IMR-90 (cell line): ENCODE results near the gene ARMC9. TPM values are rescaled to one million over a fixed set of nuclear protein-coding genes. Genes with fewer than 3 reads are reported as not detected.

Experiments
- ATAC-seq: fragments of 200-7000 bp; cut with Tn5 transposase; 2 replicates; pipeline ENCODE4 v1.9.1; 2020; ENCODE audit warnings: low read depth, mild to moderate bottlenecking, moderate library complexity
- BruUV-seq: library from RNA; stranded (reverse); fragments of 400-500 nt; replicated peaks from 2 replicates; lab custom pipeline; 2021; lab: Mats Ljungman, UMichigan
- CTCF ChIA-PET: fragments of 300-600 bp; formaldehyde crosslinking; extraction: SDS; loops from one replicate; lab custom pipeline; 2021; ENCODE audit warnings: antibody characterized with exemption; lab: Yijun Ruan, JAX
- POLR2A ChIA-PET: fragments of 300-600 bp; sonication (Branson Sonifier 250); formaldehyde crosslinking; loops from one replicate; lab custom pipeline; 2022; ENCODE audit warnings: antibody characterized with exemption; ENCODE audit not compliant: unreplicated experiment; lab: Charles Lee
- DNase-seq: peaks from one replicate; pipeline ENCODE4 v3.0.0; 2013
- H2AFZ ChIP-seq: replicated peaks from 2 replicates; pipeline ENCODE3; 2013; ENCODE audit warnings: low read length, mild to moderate bottlenecking; ENCODE audit not compliant: poor library complexity
- H2AK5ac ChIP-seq: 2 replicates; pipeline ENCODE4 v1.6.1; 2013; ENCODE audit warnings: low read depth, low read length, inconsistent platforms
- H2AK9ac ChIP-seq: replicated peaks from 2 replicates; pipeline ENCODE3; 2013; ENCODE audit warnings: mild to moderate bottlenecking, low read depth, low read length, moderate library complexity; ENCODE audit not compliant: poor library complexity
- H2BK120ac ChIP-seq: 2 replicates; pipeline ENCODE4 v1.6.1; 2013; ENCODE audit warnings: low read depth, low read length, inconsistent platforms
- H2BK15ac ChIP-seq: 3 replicates; pipeline ENCODE4 v1.6.1; 2013; ENCODE audit warnings: low read depth, low read length, inconsistent platforms
- H2BK20ac ChIP-seq: 2 replicates; pipeline ENCODE4 v1.6.1; 2013; ENCODE audit warnings: low read depth, mild to moderate bottlenecking, inconsistent platforms, low read length, moderate library complexity
- H2BK5ac ChIP-seq: 2 replicates; pipeline ENCODE4 v1.6.1; 2013; ENCODE audit warnings: mild to moderate bottlenecking, low read depth, low read length, inconsistent platforms; ENCODE audit not compliant: poor library complexity, severe bottlenecking
- H3K14ac ChIP-seq: replicated peaks from 2 replicates; pipeline ENCODE4 v1.6.1; 2013; ENCODE audit warnings: low read depth, low read length, inconsistent platforms
- H3K18ac ChIP-seq: 2 replicates; pipeline ENCODE4 v1.6.1; 2013; ENCODE audit warnings: low read depth, low read length, control low read depth
- H3K23ac ChIP-seq: 2 replicates; pipeline ENCODE4 v1.6.1; 2013; ENCODE audit warnings: low read depth, low read length, inconsistent platforms
- H3K27ac ChIP-seq: 2 replicates; pipeline ENCODE4 v1.5.1; 2013; ENCODE audit warnings: mild to moderate bottlenecking, control low read depth, low read length; ENCODE audit not compliant: insufficient read depth
- H3K27me3 ChIP-seq: 2 replicates; pipeline ENCODE4 v1.6.1; 2013; ENCODE audit warnings: low read length; ENCODE audit not compliant: control insufficient read depth, insufficient read depth
- H3K36me3 ChIP-seq: 2 replicates; pipeline ENCODE4 v1.6.1; 2013; ENCODE audit warnings: low read length, mixed read lengths; ENCODE audit not compliant: control insufficient read depth, insufficient read depth
- H3K4ac ChIP-seq: 2 replicates; pipeline ENCODE4 v1.6.1; 2013; ENCODE audit warnings: low read depth, low read length, inconsistent platforms
- H3K4me1 ChIP-seq: 2 replicates; pipeline ENCODE4 v1.6.1; 2013; ENCODE audit warnings: low read length, mixed read lengths; ENCODE audit not compliant: control insufficient read depth, insufficient read depth
- H3K4me2 ChIP-seq: 2 replicates; pipeline ENCODE4 v1.6.1; 2013; ENCODE audit warnings: low read depth, mild to moderate bottlenecking, control low read depth, low read length, moderate library complexity
- H3K4me3 ChIP-seq: 2 replicates; pipeline ENCODE4 v1.5.1; 2013; ENCODE audit warnings: low read depth, mild to moderate bottlenecking, control low read depth, low read length, moderate library complexity; ENCODE audit not compliant: insufficient read depth
- H3K56ac ChIP-seq: 2 replicates; pipeline ENCODE4 v1.6.1; 2013; ENCODE audit warnings: low read length, inconsistent platforms; ENCODE audit not compliant: insufficient read depth; ENCODE audit errors: extremely low read depth
- H3K79me1 ChIP-seq, 2 experiments: 2 replicates each; pipeline ENCODE4 v1.6.1; 2013; ENCODE audit warnings: low read length in 2 of 2, inconsistent platforms in 1 of 2, low read depth in 1 of 2
- H3K9ac ChIP-seq: 2 replicates; pipeline ENCODE4 v1.6.1; 2013; ENCODE audit warnings: low read depth, low read length, control low read depth
- H3K9me1 ChIP-seq: 2 replicates; pipeline ENCODE4 v1.6.1; 2013; ENCODE audit warnings: low read length, inconsistent platforms; ENCODE audit not compliant: insufficient read depth
- H3K9me3 ChIP-seq: 2 replicates; pipeline ENCODE4 v1.6.1; 2013; ENCODE audit warnings: low read length; ENCODE audit not compliant: control insufficient read depth, insufficient read depth
- H4K20me1 ChIP-seq: 2 replicates; pipeline ENCODE4 v1.6.1; 2013; ENCODE audit warnings: low read length, inconsistent platforms; ENCODE audit not compliant: insufficient read depth
- H4K5ac ChIP-seq: 2 replicates; pipeline ENCODE4 v1.6.1; 2013; ENCODE audit warnings: mild to moderate bottlenecking, low read depth, low read length, control low read depth
- H4K8ac ChIP-seq, 2 experiments: 2 replicates each; pipeline ENCODE4 v1.6.1; 2013; ENCODE audit warnings: low read depth in 2 of 2, low read length in 2 of 2, control low read depth in 1 of 2, inconsistent platforms in 1 of 2
- H4K91ac ChIP-seq: 2 replicates; pipeline ENCODE4 v1.6.1; 2013; ENCODE audit warnings: low read depth, low read length, inconsistent platforms; ENCODE audit not compliant: insufficient read depth
- CEBPB ChIP-seq: IDR thresholded peaks from 2 replicates; pipeline ENCODE4 v1.6.1; 2012; ENCODE audit warnings: low read depth, low read length, improper control_type of control experiment
- FOS ChIP-seq: fragments of 150-350 bp; IDR thresholded peaks from 2 replicates; pipeline ENCODE4 v1.6.1; 2016; ENCODE audit warnings: low read depth, low read length
- MAFK ChIP-seq: IDR thresholded peaks from 2 replicates; pipeline ENCODE4 v1.6.1; 2012; ENCODE audit warnings: low read depth, low read length, improper control_type of control experiment
- MAZ ChIP-seq: IDR thresholded peaks from 2 replicates; pipeline ENCODE4 v1.6.1; 2012; ENCODE audit warnings: low read depth, mild to moderate bottlenecking, low read length, improper control_type of control experiment, moderate library complexity, borderline replicate concordance
- WGBS, 2 experiments: methylation state at CpG; one replicate each; pipeline versions ENCODE4 v1.1.5 to v1.1.7; 2013; ENCODE audit warnings: missing lambda C conversion rate in 2 of 2; ENCODE audit not compliant: insufficient read length in 1 of 2; ENCODE audit errors: extremely low coverage in 2 of 2; 5-methylcytosine and 5-hydroxymethylcytosine counted together
- dilution Hi-C: fragments of 300-500 bp; cut with HindIII; formaldehyde crosslinking; loops from one replicate; pipeline ENCODE4 v1.14.3; 2018; ENCODE audit warnings: low sequenced_read_pairs; ENCODE audit not compliant: unreplicated experiment
- in situ Hi-C: fragments of 300-500 bp; cut with MboI; formaldehyde crosslinking; loops from 3 replicates; pipeline ENCODE4 v1.14.3; 2019; ENCODE audit warnings: low sequenced_read_pairs, inconsistent platforms, mixed read lengths
- intact Hi-C: fragments of 100-400 bp; cut with micrococcal nuclease; formaldehyde crosslinking; loops from 2 replicates; pipeline ENCODE4 v1.10.0; 2022
- polyA plus RNA-seq, 3 experiments: library from polyadenylated mRNA; depleted of rRNA; stranded (reverse); fragments of >200 nt; gene quantifications; 2 replicates each; pipeline ENCODE4 v1.2.3, GENCODE V29; 2012; ENCODE audit warnings: low replicate concordance in 1 of 3
- total RNA-seq: library from RNA; depleted of rRNA; stranded (reverse); fragments of >200 nt; gene quantifications from 2 replicates; pipeline ENCODE4 v1.2.3, GENCODE V29; 2012

Gene ARMC9
- total and polyA plus RNA-seq, 2 of the 4 experiments (the other 2 are of a cell fraction) = 36.0 to 46.6 TPM

DNA sequence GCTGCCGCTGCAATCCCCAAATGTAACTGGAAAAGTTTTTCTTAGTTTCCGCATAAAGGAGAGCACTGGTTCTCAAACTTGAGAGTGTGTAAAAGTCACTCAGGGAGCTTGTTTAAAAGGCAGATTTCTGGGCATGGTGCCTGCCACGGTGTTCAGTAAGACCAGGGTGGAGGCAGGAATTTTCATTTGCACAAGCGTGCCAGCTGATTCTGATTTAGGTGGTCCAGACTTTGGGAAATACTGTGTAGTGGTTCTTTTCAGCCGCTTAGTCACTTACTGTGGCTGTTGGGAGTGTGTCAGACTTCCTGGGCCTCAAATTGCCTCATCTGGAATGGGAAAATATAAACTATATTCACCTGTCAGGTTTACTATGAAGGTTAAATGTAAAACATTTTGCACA, 788 bp downstream of the ARMC9 start:
- Histone ChIP-seq H3K9ac (peak overlapping the region; percentile 94), H3K4me3 (peak overlapping the region; percentile 95), H3K4me2 (peak overlapping the region; percentile 99), H2BK120ac (peak overlapping the region; percentile 65; the same call in 1 of the 2 replicates), H3K14ac (peak overlapping the region; percentile 91), H3K27ac (peak overlapping the region; percentile 92), H3K9me1 (peaks cover 22% of the 10 kb centered on the region), H2AK5ac (peak overlapping the region; percentile 83; the same call in 1 of the 2 replicates), H3K56ac (peak overlapping the region; percentile 83; the same call in 1 of the 2 replicates), H3K27me3 (no peaks in the 10 kb centered on the region), H2AFZ (peak overlapping the region; percentile 97), H3K4me1 (peaks cover 9% of the 10 kb centered on the region; the same call in 1 of the 2 replicates), H3K18ac (peak overlapping the region; percentile 82), H4K5ac (peak overlapping the region; percentile 85; the same call in 1 of the 2 replicates), H2AK9ac (peak overlapping the region; percentile 87), H3K36me3 (peaks cover 7% of the 10 kb centered on the region; the same call in 1 of the 2 replicates), H4K8ac (peak overlapping the region; percentile 75 to 79; a peak in 3 of 4 replicates), H2BK5ac (peak overlapping the region; percentile 71), H2BK15ac (peak overlapping the region; percentile 63; the same call in 1 of the 3 replicates), H3K23ac (peak overlapping the region; percentile 65), H3K4ac (peak overlapping the region; percentile 84), H2BK20ac (peak overlapping the region; percentile 50), H4K91ac (peak overlapping the region; percentile 72), H3K9me3 (no peaks in the 10 kb centered on the region), H4K20me1 (peaks cover 11% of the 10 kb centered on the region), H3K79me1 (peaks cover 31 to 60% of the 10 kb centered on the region in 2 experiments)
- POLR2A ChIA-PET = no interaction called here
- WGBS, 2 experiments = 14% methylated on average over 1 of the region's 5 CpGs; no CpG with 5 or more reads in 1 of the 2 experiments
- intact Hi-C loops = loop anchor here (2.0 kb wide), 1 partner anchor 24 kb away; no protein-coding TSS in a partner anchor
- TF ChIP-seq CEBPB = peak; percentile 80
- no peak for TF ChIP-seq MAFK
- TF ChIP-seq FOS = peak; percentile 36; the same call in 1 of the 2 replicates
- no peak for TF ChIP-seq MAZ
- in situ Hi-C loops = no loop called here
- CTCF ChIA-PET = no interaction called here
- no TSS peak for BruUV-seq
- ATAC-seq (no peak), DNase-seq (peak; percentile 52)
- dilution Hi-C loops = no loop called here
